ENCODE data around the gene GM2A. TPM values are rescaled to one million over a fixed set of nuclear protein-coding genes. Genes with fewer than 3 reads are reported as not detected.
A peak's percentile ranks its signal among the peaks of the same experiment; 100 is the strongest.
"Not testable (repeated sequence)": the region's sequence is repeated elsewhere in the genome, so short reads cannot be mapped to it uniquely, and the experiment has no call there.

GM2A gene
- total and polyA plus RNA-seq, 2 of the 8 experiments (the other 6 are each of a cell fraction or from before 2014, with no cell fraction given) = 18.5 to 32.2 TPM

DNA sequence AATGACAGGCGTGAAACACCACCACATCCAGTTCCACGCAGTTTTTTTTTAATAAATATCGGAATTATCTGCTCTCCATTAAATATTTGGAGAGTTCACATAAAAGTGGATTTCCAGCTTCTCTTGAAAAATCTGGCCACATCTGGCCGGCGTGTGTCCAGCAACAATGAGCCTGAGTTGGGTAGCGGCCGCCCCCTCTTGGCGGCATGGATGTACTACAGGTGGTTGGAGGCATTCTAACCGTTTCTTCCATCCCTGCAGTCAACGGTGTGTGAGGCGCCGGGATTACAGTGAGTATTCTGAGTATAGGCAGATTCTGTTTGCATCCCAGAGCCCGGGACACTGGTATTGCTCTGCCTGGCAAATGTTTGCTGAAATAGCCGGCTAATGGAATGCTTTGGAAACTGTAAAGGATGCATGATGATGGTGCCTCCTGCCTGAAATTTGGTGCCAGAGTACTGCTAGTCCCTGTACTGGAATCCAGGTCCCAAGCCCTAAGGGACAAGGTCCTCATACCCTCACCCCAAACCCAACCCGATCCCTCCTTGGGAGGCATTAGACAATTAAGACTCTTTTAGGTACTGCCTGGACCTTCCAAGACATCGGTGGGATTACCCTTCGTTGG is 13.6 kb upstream of the GM2A start (continued):
- TF ChIP-seq TAF1 (IDR thresholded peaks at IDR 0.05; ENCODE audit: low read depth, low read length) = 0 out of 2 replicates have a peak, but pooled peaks have one; percentile 23
- no peak for TF ChIP-seq KDM5A (IDR thresholded peaks at IDR 0.05; ENCODE audit: low read length)
- TF ChIP-seq TCF12 (IDR thresholded peaks at IDR 0.05; ENCODE audit: low read depth, low read length) = 0 out of 2 replicates have a peak, but pooled peaks have one; percentile 55

DNA sequence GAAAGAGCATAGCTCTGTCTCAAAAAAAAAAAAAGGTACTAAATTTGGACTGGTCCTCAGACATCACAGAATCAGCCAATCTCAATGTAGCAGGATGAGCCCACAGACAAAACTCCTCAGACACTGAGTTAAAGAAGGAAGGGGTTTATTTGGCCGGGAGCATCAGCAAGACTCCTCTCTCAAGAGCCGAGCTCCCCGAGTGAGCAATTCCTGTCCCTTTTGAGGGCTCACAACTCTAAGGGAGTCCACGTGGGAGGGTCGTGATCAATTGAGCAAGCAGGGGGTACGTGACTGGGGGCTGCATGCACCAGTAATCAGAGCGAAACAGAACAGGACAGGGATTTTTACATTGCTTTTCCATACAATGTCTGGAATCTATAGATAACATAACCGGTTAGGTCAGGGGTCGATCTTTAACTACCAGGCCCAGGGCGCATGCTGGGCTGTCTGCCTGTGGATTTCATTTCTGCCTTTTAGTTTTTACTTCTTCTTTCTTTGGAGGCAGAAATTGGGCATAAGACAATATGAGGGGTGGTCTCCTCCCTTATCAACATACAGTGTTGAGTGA is 12.6 kb upstream of the GM2A start:
- H3K56ac ChIP-seq (replicated peaks; ENCODE audit: insufficient read length, low read depth, low read length); H3K27me3 ChIP-seq (replicated peaks in 1 of 4; ENCODE audit: control insufficient read depth in 3 of 4, extremely low read depth in 1 of 4, insufficient read depth in 3 of 4, low read length in 3 of 4); H2BK15ac ChIP-seq (ENCODE audit: low read length); H4K8ac ChIP-seq (ENCODE audit: extremely low read depth, insufficient read depth, low read length); H3K14ac ChIP-seq (ENCODE audit: insufficient read length); H2BK5ac ChIP-seq (ENCODE audit: low read depth, low read length); H4K20me1 ChIP-seq (replicated peaks in 1 of 2; ENCODE audit: control insufficient read depth in 1 of 2, insufficient read depth in 2 of 2, low read length in 2 of 2); H3K9ac ChIP-seq (replicated peaks in 1 of 4; ENCODE audit: extremely low read depth in 1 of 4, low read depth in 3 of 4, low read length in 3 of 4); H4K91ac ChIP-seq (replicated peaks; ENCODE audit: insufficient read length, low read length); H2BK20ac ChIP-seq (ENCODE audit: low read length); H3K79me1 ChIP-seq (ENCODE audit: low read depth, low read length); DNase-seq (ENCODE audit: low read depth in 1 of 2, low spot score in 2 of 2); H3K27ac ChIP-seq (ENCODE audit: low read depth, low read length); H3K4me2 ChIP-seq (ENCODE audit: insufficient read depth in 1 of 2, low read depth in 2 of 2, low read length in 2 of 2); H3K4ac ChIP-seq (replicated peaks; ENCODE audit: insufficient read length, low read depth, low read length); FAIRE-seq; H2BK120ac ChIP-seq (replicated peaks; ENCODE audit: low read depth, low read length); H3K23ac ChIP-seq (ENCODE audit: insufficient read length); H3K18ac ChIP-seq (ENCODE audit: extremely low read depth, low read length); H4K5ac ChIP-seq (ENCODE audit: insufficient read length, low read depth, low read length); H2AK5ac ChIP-seq (ENCODE audit: low read depth, low read length); H3K36me3 ChIP-seq (ENCODE audit: control insufficient read depth in 2 of 4, insufficient read depth in 4 of 4, low read length in 3 of 4); H3K79me2 ChIP-seq (ENCODE audit: control insufficient read depth in 1 of 2, insufficient read depth in 2 of 2, low read length in 2 of 2); H2AFZ ChIP-seq (ENCODE audit: low read length); POLR2A ChIA-PET (ENCODE audit: partially characterized antibody); H3K23me2 ChIP-seq (ENCODE audit: low read depth, low read length); H3K4me3 ChIP-seq (ENCODE audit: extremely low read depth in 1 of 4, insufficient read depth in 2 of 4, low read depth in 3 of 4, low read length in 4 of 4); H3K9me3 ChIP-seq (ENCODE audit: insufficient read depth in 2 of 2, low read depth in 1 of 2, low read length in 1 of 2); H2BK12ac ChIP-seq (ENCODE audit: low read depth, low read length): not testable (repeated sequence)
- CTCF ChIA-PET (ENCODE audit: partially characterized antibody) = interaction anchor here (0.6 to 7.4 kb wide), 11 partner anchors 10 to 412 kb away, joined by 4 to 75 read pairs (median 20); partner anchors contain the start of genes CCDC69 and GM2A
- H3K4me1 ChIP-seq (replicated peaks in 1 of 4; ENCODE audit: control insufficient read depth in 3 of 4, insufficient read depth in 4 of 4, low read length in 3 of 4) = peaks cover 3 to 11% (median 7%) of the 10 kb centered on the region in 4 experiments; a peak in 6 of 7 replicates
- WGBS, 2 experiments (ENCODE audit: extremely low coverage in 1 of 2, insufficient coverage in 1 of 2, insufficient read length in 1 of 2, insufficient replicate concordance in 2 of 2, low coverage in 1 of 2, low lambda C conversion rate in 2 of 2, missing lambda C conversion rate in 1 of 2) = 86% methylated on average over 10 of the region's 10 CpGs; no CpG with 5 or more reads in 1 of the 2 experiments
